SK-N-SH (cell line): ENCODE measurements around the gene VCP.

Source experiments
- FOXM1 ChIP-seq: IDR thresholded peaks from 2 replicates; pipeline ENCODE4 v1.4.0; 2012; ENCODE audit warnings: low read depth, mild to moderate bottlenecking
- GABPA ChIP-seq: IDR thresholded peaks from 2 replicates; pipeline ENCODE4 v1.4.0; 2012; ENCODE audit warnings: low read depth, mild to moderate bottlenecking
- JUND ChIP-seq: IDR thresholded peaks from 2 replicates; pipeline ENCODE4 v1.4.0; 2012

- TF ChIP-seq FOXM1 (no peak), GABPA (no peak), JUND (no peak)
Measured at GRCh38 chr9:35108946-35109575, 36.6 kb upstream of the VCP start.
